HG03135 (cell line): ENCODE data around the gene STX3.
"Not testable (repeated sequence)": the region's sequence is repeated elsewhere in the genome, so short reads cannot be mapped to it uniquely, and the experiment has no call there.

ENCODE experiments used
- ATAC-seq: cut with Tn5 transposase; IDR thresholded peaks from one replicate; pipeline ENCODE4 v1.9.1; 2021; ENCODE audit warnings: mild to moderate bottlenecking, moderate library complexity; ENCODE audit not compliant: unreplicated experiment

The STX3 gene

GRCh38 chr11:59756845-59757244 lies 1.7 kb downstream of the STX3 start:
- ATAC-seq, result no peak

- ATAC-seq, result no peak
Observed at GRCh38 chr11:59758401-59759037, 3.3 kb downstream of the STX3 start.

GRCh38 chr11:59759900-59760299 lies 4.7 kb downstream of the STX3 start:
- no peak for ATAC-seq

GRCh38 chr11:59760771-59761170 lies 5.6 kb downstream of the STX3 start:
- ATAC-seq, result no peak

DNA sequence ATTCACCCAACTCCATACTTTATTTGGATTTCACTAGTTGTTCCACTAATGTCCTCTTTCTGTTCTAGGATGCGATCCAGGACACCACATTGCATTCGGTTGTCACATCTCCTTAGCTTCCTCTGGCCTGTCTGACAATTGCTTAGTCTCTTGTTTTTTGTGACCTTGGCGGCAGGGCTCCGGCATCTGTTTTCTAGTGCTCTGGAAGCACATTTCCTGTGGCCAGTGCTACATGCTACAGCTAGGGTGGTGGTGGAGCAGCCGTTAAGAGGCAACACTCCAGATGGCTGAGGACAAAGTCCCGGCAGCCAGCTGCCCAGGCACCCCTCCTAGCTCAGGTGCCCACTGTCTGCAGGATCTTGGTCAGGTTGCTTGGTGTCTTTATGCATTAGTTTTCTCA lies 6.8 kb downstream of the STX3 start:
- no peak for ATAC-seq

DNA sequence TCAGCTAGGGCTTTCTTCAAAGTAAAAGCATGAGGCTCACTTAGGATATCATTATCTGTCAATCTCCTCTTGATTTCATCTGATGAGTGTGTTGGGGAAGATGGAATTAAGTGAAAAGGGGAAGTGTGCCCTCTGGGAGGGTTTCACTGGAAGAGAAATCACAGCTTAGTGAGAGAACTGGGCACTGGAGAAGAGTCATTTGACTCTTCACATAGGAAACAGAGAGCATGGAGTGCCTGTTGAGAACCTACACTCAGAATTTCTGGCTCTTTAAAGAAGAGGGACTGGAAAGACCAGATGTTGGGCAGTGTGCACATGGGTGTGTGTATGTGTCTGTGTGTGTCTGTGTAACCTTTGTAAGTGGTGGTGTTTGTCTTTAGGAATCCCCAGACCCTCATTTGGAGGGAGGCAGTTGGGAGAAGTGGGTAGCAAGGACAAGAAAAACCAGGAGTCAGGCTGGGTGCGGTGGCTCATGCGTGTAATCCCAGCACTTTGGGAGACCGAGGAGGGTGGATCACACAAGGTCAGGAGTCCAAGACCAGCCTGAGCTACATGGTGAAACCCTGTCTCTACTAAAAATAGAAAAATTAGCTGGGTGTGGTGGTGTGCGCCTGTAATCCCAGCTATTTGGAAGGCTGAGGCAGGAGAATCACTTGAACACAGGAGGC lies 10.0 kb downstream of the STX3 start:
- ATAC-seq, result no peak

- ATAC-seq, result no peak
Observed at GRCh38 chr11:59766542-59767224, 11.5 kb downstream of the STX3 start.

GRCh38 chr11:59767225-59767611 lies 12.0 kb downstream of the STX3 start:
- no peak for ATAC-seq

- no peak for ATAC-seq
Observed at GRCh38 chr11:59769111-59769510, 13.9 kb downstream of the STX3 start.

DNA sequence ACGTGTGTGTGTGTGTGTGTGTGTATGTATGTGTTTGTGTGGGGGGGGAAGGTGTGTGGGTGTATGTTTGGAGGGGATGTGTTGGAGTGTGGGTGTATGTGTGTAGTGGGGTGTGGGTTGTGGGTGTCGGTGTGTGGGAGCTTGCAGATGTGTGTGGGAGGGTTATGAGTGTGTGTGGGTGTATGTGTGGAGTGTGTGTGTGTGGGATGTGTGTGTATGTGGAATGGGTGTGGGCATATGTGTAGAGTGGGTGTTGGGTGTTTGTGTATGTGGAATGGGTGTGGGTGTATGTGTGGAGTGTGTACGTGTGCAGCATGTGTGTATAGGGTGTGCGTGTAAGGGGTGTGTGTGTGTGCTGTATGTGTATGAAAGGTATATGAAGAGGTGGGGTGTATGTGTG lies 14.7 kb downstream of the STX3 start:
- no peak for ATAC-seq

- no peak for ATAC-seq
Observed at GRCh38 chr11:59770319-59770718, 15.1 kb downstream of the STX3 start.

- ATAC-seq, result no peak
Observed at GRCh38 chr11:59770869-59771268, 15.7 kb downstream of the STX3 start.

DNA sequence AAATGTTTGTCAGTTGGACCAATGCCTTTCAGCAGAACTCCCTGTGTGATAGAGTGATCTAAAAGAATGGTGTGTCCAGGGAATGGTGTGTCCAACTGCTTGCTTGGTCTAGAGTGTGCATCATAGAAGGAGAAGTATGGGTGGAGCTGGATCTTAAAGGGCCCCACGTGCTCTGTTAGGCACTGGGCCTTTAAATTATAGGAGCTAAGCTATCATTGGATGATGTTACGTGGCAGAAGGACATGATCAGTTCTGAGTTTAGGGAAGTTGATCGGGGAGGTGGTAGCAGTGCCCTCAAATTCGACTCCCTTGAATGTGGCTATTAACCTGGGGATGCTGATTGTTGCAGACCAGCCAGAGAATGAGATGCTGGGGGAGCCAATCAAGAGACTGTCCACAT lies 16.4 kb downstream of the STX3 start:
- no peak for ATAC-seq

DNA sequence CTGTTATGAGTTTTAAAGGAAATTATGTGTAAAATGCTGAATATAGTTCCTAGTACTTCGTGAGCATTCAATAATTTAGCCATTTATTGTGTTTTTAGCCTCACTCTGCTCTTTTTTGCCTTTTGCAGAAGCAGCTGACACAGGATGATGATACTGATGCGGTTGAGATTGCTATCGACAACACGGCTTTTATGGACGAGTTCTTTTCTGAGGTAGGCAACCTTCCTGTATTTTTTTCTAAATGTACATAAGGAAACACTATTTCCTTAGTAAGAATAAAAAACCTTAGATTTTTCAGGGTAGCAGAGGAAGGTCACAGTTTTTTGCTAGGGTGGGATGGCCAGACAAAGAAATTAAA lies 17.9 kb downstream of the STX3 start:
- ATAC-seq, result no peak

GRCh38 chr11:59776210-59777066 lies 21.3 kb downstream of the STX3 start:
- ATAC-seq, result no peak

GRCh38 chr11:59777104-59777503 lies 21.9 kb downstream of the STX3 start:
- ATAC-seq, result no peak

DNA sequence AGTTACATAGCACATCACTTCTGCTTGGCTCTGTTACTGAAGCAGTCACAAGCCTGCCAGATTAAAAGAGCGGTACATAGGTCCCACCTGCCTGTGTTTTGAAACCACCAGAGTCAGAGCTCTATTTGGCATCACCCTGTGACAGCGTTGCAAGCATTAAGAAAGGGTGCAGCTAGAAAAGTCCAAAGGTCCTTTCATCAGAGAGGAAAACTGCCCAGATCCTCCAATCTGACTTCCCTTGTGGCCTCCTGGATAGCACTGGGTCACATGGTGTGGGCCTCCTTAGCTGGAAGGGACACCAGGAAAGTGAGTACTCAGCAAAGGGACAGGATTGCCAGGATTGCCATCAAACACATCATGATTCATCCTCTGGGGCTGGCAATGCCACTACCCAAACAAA lies 22.9 kb downstream of the STX3 start:
- ATAC-seq, result no peak

- ATAC-seq, result no peak
Observed at GRCh38 chr11:59779487-59779886, 24.3 kb downstream of the STX3 start.

GRCh38 chr11:59782080-59782479 lies 26.9 kb downstream of the STX3 start:
- no peak for ATAC-seq

DNA sequence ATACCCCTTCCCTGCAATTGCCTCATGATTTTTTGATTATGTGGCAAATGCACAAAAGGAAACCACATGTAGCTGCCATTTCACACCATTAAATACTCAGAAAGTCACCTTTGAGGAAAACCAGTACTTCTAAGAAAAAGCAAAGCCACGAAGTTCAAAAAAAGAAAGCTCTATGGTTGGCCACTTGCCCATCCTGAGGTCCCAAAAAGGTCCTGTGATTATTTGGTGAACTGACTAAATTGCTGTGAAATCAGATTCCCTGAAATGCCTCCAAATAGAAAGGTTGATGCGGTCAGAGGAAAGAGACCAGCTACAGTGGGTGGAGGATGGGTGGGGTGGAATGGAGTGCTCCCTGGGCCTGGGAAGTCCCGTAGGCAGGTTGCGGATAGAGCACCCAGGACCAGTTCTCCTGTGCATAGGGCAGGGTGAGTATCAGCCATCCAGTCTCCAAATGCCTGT lies 28.5 kb downstream of the STX3 start:
- ATAC-seq, result no peak

DNA sequence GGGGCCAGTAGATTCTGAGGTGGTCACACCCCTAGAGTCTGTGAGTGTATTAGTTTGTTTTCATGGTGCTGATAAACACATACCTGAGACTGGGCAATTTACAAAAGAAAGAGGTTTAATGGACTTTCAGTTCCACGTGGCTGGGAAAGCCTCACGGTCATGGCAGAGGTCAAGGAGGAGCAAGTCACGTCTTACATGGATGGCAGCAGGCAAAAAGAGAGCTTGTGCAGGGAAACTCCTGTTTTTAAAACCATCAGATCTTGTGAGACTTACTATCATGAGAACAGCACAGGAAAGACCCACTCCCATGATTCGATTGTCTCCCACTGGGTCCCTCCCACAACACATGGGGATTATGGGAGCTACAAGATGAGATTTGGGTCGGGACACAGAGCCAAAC lies 29.3 kb downstream of the STX3 start:
- not testable (repeated sequence) for ATAC-seq
